Dedifferentiated amniotic fluid mesenchymal stem cell (primary cell): ENCODE results near the gene ROBO1.

Source experiments
- DNase-seq: peaks from one replicate; pipeline ENCODE4 v3.0.0-alpha.2; 2016; ENCODE audit errors: extremely low spot score

Gene ROBO1

GRCh38 chr3:79016587-79017376, 751.0 kb downstream of the ROBO1 start:
- DNase-seq = peak; percentile 16

DNA sequence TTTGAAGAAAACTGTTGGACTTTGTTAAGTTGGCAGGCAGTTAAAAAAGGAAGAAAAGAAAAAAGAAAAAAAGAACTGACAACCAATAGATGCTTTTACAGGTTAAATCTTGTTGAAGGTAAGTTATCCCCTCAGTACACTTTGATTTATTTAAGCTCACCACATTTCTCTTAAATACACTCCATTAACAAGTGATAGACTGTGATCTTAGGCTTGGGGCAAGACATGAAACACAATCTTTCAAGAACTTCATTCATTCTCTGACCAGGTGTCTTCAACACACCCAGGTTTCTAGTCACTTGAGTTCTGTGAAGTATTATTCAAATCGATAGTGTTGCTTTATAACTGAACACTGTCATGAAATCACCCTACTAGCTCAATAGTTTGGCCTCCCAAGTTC, 751.9 kb downstream of the ROBO1 start:
- DNase-seq = no peak

DNA sequence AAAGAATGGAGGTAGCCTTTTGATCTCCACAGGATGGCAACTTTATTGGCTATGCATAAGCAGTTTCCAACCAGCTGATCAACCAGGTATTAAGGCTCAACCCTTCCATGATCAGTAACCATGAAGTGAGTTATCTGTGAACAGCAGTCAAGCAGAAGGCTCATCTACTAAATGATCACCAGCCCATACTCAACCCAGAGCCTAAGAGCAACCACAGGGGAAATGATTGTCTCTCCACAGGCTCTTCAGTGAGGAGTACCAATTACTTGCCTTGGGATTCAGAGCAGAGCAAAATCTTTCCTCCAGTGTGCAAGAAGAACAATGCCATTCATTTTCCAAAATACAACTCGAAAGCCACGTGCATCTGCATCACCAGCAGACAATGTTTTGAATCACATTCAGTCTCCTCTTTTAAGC, 754.8 kb downstream of the ROBO1 start:
- DNase-seq = no peak

DNA sequence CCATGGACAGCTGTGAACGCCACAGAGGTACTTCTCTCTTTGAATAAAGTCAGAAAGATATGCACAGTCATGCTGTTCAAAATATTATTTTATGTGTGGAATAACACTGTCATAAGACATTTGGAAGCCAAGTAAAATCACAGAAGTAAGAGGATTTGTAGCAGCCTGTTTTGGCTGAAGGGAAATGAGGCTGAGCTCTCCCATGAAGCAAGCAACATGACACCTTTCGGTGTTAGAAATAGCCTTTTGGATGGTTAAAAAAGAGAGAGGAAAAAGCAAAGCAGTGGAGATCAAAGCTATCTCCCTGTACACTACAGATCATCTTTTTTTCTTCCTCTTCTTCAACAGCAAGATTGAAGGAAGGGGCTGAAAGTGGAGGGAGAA, 755.3 kb downstream of the ROBO1 start:
- no peak for DNase-seq

GRCh38 chr3:79011821-79012529, 755.8 kb downstream of the ROBO1 start:
- DNase-seq = no peak

GRCh38 chr3:79009861-79010260, 757.9 kb downstream of the ROBO1 start:
- DNase-seq = no peak

DNA sequence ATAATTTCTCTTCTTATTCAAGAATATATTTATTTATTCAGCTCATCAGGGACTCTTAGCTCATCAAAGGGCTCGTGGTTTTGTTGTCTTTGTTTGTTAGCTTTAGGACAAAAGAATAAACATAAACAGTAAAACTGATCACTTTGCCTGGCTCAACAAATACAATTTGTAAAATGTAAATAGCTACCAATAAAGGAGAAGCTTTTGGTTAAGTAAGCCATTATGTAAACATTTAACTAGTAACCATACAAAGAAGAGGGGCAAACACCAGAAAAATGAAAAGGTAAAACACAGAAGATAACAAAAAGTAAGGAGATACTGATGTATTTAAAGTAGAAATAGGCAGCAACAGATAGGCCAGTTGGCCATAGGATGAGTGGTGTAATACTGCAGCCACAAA, 761.7 kb downstream of the ROBO1 start:
- DNase-seq = no peak

DNA sequence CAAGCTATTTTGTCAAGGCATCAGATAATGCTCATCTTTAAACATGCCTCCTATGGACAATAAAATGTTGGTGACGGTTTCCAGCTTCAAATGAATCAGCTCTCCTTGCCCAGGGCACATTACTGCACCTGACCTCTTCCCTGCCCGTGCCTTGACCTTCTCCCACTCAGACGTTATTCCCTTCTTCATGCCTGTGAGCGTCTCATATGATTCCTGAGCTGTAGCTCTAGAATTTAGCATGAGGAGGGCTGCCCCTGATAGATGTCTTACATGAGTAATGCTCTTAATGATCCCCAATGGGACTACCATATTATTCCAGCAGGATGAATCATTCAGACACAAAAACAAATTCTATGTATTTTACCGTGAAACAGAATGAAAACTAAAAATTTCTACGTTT, 762.7 kb downstream of the ROBO1 start:
- DNase-seq = no peak

DNA sequence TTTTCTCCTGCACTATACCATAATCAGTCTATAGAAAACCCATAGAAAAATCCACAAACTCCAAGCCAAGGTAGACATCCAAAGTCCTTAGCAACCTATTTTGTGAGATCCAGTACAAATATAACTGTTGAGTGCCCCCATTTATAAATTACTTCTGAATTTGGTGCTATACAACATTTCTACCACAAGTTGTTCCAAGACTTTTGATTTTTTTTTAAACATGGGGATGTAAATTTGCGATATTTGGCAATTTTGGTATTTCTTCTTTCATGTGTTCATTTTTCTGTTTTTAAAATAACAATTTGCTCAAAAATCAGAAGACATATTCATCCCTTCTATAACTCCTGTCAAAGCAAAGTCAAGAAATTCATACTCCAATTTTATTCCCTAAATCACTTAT, 763.8 kb downstream of the ROBO1 start:
- DNase-seq = no peak

DNA sequence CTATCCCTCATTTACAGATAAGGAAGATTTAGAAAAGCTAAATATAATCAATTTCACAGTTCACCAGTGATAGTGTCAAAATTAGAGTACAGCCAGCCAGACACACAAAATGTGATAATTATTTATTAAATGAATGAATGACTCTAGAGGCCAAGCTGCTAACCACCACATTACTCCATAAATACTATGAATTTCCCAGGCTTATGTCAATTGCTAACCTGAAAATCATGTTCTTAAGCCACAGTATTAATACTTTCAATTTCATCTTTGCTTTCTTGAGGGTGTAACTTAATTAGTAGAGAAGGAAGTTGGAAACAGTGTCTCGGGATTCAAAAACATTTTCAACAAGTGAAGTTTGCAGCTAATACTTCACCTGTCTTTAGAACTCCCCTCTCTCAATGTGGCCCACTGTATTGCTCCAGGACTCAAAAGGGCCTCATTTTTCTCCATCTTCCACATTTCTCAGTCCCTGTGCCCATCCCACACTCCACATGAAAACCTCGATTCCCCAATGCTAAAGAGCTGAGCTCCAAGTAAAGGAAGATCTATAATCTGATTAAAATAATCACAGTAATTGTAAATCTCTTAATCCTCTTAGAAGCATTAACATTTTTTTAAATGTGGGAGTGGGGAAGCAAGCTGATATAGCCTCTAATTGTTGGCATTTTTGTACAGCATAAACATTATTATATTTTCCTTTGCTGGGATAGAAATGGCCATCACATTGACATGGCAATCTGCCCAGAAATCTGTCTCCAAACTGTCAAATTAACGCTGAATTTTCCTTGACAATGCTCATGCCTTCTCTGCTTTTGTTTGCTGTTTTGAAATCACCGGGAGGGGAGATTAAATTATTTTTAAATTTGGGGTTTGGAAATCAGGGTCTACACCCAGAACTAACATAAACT, 765.1 kb downstream of the ROBO1 start:
- DNase-seq = no peak

DNA sequence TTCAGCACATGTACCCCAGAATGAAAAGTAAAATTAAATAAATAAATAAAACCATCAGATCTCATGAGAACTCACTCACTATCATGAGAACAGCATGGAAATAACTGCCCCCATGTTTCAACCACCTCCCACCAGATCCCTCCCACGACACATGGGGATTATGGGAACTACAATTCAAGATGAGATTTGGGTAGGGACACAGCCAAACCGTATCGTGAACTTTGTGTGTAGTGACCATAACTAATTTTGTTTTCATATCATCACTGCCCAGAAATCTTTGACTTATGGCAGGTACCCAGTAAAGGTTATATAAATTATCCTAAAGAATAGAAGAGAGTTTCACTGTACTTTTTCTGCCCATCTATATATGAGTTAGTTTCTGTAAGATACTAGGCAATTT, 766.5 kb downstream of the ROBO1 start:
- no peak for DNase-seq

GRCh38 chr3:78999139-78999538, 768.7 kb downstream of the ROBO1 start:
- no peak for DNase-seq

DNA sequence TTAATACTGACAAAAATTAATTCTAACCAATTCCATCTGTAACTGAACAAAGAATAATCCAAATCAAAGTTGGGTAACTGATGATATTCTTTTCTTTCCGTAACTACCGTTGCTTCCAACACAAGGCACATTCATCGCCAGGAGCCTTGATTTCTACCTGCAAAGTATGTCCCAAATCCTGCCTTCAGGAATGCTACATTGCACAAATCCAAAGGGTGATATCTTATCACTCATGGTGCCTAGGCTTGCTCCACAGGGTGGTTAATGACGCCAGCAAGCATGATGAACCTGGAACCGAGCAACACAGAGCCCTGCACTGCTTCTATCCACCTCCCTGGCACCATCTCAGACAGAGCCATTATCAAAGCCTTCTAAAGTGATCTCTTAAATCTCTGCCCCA, 772.7 kb downstream of the ROBO1 start:
- DNase-seq = no peak

DNA sequence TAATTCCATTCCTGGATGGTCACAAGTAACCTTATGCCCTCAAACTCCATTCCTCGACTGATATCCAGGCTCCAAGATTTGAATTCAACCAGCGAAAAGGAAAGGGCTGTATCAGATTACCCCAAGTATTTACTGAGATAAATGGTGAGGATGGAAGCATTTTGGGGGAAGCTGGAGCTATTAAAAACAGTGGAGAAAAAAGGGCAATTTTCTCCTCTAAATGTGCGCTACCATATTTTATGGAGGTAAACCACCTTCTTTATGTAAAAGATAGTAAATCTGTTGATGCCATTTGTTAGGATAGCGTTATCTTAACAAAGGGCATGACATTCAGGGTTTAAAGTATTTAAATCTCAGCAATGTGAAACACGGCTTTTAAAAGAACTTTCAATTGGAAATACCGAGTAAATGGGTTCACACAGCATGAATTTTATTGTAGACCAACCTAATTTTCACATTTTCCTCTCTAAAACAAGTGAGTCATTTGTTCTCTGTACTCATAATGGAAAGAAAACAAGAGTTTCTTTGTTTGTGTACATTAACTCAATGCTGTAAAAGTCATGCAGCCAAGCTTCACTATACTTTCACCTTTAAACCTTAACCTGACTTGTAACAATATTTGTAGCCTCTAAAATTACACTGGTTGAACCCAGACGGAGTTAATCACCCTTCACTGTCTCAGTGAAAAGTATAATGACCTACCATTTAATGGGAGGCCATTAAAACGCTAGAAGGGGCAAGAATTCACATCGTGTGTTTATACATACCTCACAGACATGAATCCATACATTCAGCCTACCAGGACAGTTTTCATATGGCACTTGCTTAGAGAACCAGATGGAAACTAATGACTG, 773.4 kb downstream of the ROBO1 start:
- DNase-seq = no peak

- no peak for DNase-seq
These were observed 774.4 kb downstream of the ROBO1 start for GRCh38 chr3:78993375-78993774.

- no peak for DNase-seq
These were observed 775.0 kb downstream of the ROBO1 start for GRCh38 chr3:78992830-78993229.

GRCh38 chr3:78992400-78992799, 775.4 kb downstream of the ROBO1 start:
- no peak for DNase-seq

DNA sequence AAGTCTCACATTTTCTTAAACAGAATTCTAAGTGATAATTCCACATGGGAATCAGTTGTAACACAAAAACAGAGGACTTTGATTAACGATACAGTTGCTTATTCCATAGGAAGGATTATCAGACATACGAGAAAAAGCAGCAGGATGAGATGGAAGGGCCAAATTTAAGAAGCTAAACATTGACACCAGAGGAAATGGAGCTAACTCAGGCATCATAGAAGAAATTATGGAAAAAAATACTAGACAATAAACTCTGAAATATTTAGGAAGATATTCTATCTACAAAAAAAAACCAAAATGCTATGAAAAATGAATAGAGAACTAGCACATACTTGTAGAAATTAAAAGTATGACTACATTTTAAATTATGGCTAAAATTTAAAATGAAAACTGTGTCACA, 776.1 kb downstream of the ROBO1 start:
- DNase-seq = no peak

DNA sequence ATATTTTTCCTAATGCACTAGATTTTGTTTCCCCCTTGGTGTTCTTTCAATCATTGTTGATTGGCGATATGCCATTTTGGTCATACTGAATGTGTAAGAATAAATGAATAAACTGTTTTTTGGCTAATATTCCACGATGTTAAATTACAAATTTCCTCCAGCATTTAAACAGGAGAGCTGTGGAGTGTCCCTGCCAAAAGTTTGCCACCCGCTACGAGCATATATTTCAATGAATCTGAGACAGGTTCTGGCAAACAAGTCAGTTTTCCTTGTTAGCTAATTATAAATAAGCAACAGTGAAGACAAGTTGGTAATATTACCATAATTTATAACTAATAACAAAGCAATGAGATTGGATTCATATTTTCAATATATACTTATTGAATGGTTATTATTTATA, 777.6 kb downstream of the ROBO1 start:
- DNase-seq = no peak

- DNase-seq = no peak
These were observed 779.5 kb downstream of the ROBO1 start for GRCh38 chr3:78988324-78988723.

DNA sequence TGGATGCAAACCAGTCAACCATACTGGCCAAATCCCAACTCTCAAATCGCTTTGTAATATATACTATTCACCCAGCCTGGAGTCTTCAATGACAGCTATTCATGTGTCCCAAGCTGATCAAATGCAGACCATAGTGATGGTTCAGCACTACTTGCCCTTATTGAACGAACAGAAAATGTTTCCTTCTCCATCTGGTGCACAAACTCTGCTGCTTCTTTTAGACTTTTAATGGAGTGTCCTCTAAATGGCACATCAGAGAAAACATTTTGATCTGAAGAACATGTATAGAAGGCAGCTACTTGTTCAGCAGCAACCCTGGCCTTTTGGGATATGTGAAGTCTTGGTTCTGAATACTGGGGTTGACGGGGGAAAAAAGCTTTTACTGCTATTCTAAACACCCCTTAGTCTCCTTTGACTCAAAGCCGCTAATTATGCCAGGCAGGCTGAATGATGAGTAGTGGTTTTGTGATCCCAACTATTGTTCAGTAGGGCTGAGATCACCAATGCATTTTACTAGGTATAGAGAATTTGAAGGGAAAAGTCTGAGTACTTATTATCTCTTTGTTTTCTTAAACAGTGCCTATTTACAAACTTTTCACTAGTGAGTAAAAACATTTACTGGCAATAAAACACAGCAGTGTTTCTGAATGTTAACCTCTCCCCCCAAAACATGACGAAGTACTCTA, 781.2 kb downstream of the ROBO1 start:
- no peak for DNase-seq
